IMR-90 (cell line): Measurements from ENCODE around the gene PPP2R1B. TPM values are rescaled to one million over a fixed set of nuclear protein-coding genes. Genes with fewer than 3 reads are reported as not detected.

Experiments
- ATAC-seq: fragments of 200-7000 bp; cut with Tn5 transposase; 2 replicates; pipeline ENCODE4 v1.9.1; 2020; ENCODE audit warnings: low read depth, mild to moderate bottlenecking, moderate library complexity
- BruUV-seq: library from RNA; stranded (reverse); fragments of 400-500 nt; replicated peaks from 2 replicates; lab custom pipeline; 2021; lab: Mats Ljungman, UMichigan
- CTCF ChIA-PET: fragments of 300-600 bp; formaldehyde crosslinking; extraction: SDS; loops from one replicate; lab custom pipeline; 2021; ENCODE audit warnings: antibody characterized with exemption; lab: Yijun Ruan, JAX
- POLR2A ChIA-PET: fragments of 300-600 bp; sonication (Branson Sonifier 250); formaldehyde crosslinking; loops from one replicate; lab custom pipeline; 2022; ENCODE audit warnings: antibody characterized with exemption; ENCODE audit not compliant: unreplicated experiment; lab: Charles Lee
- DNase-seq: peaks from one replicate; pipeline ENCODE4 v3.0.0; 2013
- H2AFZ ChIP-seq: replicated peaks from 2 replicates; pipeline ENCODE3; 2013; ENCODE audit warnings: low read length, mild to moderate bottlenecking; ENCODE audit not compliant: poor library complexity
- H2AK5ac ChIP-seq: 2 replicates; pipeline ENCODE4 v1.6.1; 2013; ENCODE audit warnings: low read depth, low read length, inconsistent platforms
- H2AK9ac ChIP-seq: replicated peaks from 2 replicates; pipeline ENCODE3; 2013; ENCODE audit warnings: mild to moderate bottlenecking, low read depth, low read length, moderate library complexity; ENCODE audit not compliant: poor library complexity
- H2BK120ac ChIP-seq: 2 replicates; pipeline ENCODE4 v1.6.1; 2013; ENCODE audit warnings: low read depth, low read length, inconsistent platforms
- H2BK15ac ChIP-seq: 3 replicates; pipeline ENCODE4 v1.6.1; 2013; ENCODE audit warnings: low read depth, low read length, inconsistent platforms
- H2BK20ac ChIP-seq: 2 replicates; pipeline ENCODE4 v1.6.1; 2013; ENCODE audit warnings: low read depth, mild to moderate bottlenecking, inconsistent platforms, low read length, moderate library complexity
- H2BK5ac ChIP-seq: 2 replicates; pipeline ENCODE4 v1.6.1; 2013; ENCODE audit warnings: mild to moderate bottlenecking, low read depth, low read length, inconsistent platforms; ENCODE audit not compliant: poor library complexity, severe bottlenecking
- H3K14ac ChIP-seq: replicated peaks from 2 replicates; pipeline ENCODE4 v1.6.1; 2013; ENCODE audit warnings: low read depth, low read length, inconsistent platforms
- H3K18ac ChIP-seq: 2 replicates; pipeline ENCODE4 v1.6.1; 2013; ENCODE audit warnings: low read depth, low read length, control low read depth
- H3K23ac ChIP-seq: 2 replicates; pipeline ENCODE4 v1.6.1; 2013; ENCODE audit warnings: low read depth, low read length, inconsistent platforms
- H3K27ac ChIP-seq: 2 replicates; pipeline ENCODE4 v1.5.1; 2013; ENCODE audit warnings: mild to moderate bottlenecking, control low read depth, low read length; ENCODE audit not compliant: insufficient read depth
- H3K27me3 ChIP-seq: 2 replicates; pipeline ENCODE4 v1.6.1; 2013; ENCODE audit warnings: low read length; ENCODE audit not compliant: control insufficient read depth, insufficient read depth
- H3K36me3 ChIP-seq: 2 replicates; pipeline ENCODE4 v1.6.1; 2013; ENCODE audit warnings: low read length, mixed read lengths; ENCODE audit not compliant: control insufficient read depth, insufficient read depth
- H3K4ac ChIP-seq: 2 replicates; pipeline ENCODE4 v1.6.1; 2013; ENCODE audit warnings: low read depth, low read length, inconsistent platforms
- H3K4me1 ChIP-seq: 2 replicates; pipeline ENCODE4 v1.6.1; 2013; ENCODE audit warnings: low read length, mixed read lengths; ENCODE audit not compliant: control insufficient read depth, insufficient read depth
- H3K4me2 ChIP-seq: 2 replicates; pipeline ENCODE4 v1.6.1; 2013; ENCODE audit warnings: low read depth, mild to moderate bottlenecking, control low read depth, low read length, moderate library complexity
- H3K4me3 ChIP-seq: 2 replicates; pipeline ENCODE4 v1.5.1; 2013; ENCODE audit warnings: low read depth, mild to moderate bottlenecking, control low read depth, low read length, moderate library complexity; ENCODE audit not compliant: insufficient read depth
- H3K56ac ChIP-seq: 2 replicates; pipeline ENCODE4 v1.6.1; 2013; ENCODE audit warnings: low read length, inconsistent platforms; ENCODE audit not compliant: insufficient read depth; ENCODE audit errors: extremely low read depth
- H3K79me1 ChIP-seq, 2 experiments: 2 replicates each; pipeline ENCODE4 v1.6.1; 2013; ENCODE audit warnings: low read length in 2 of 2, inconsistent platforms in 1 of 2, low read depth in 1 of 2
- H3K9ac ChIP-seq: 2 replicates; pipeline ENCODE4 v1.6.1; 2013; ENCODE audit warnings: low read depth, low read length, control low read depth
- H3K9me1 ChIP-seq: 2 replicates; pipeline ENCODE4 v1.6.1; 2013; ENCODE audit warnings: low read length, inconsistent platforms; ENCODE audit not compliant: insufficient read depth
- H3K9me3 ChIP-seq: 2 replicates; pipeline ENCODE4 v1.6.1; 2013; ENCODE audit warnings: low read length; ENCODE audit not compliant: control insufficient read depth, insufficient read depth
- H4K20me1 ChIP-seq: 2 replicates; pipeline ENCODE4 v1.6.1; 2013; ENCODE audit warnings: low read length, inconsistent platforms; ENCODE audit not compliant: insufficient read depth
- H4K5ac ChIP-seq: 2 replicates; pipeline ENCODE4 v1.6.1; 2013; ENCODE audit warnings: mild to moderate bottlenecking, low read depth, low read length, control low read depth
- H4K8ac ChIP-seq, 2 experiments: 2 replicates each; pipeline ENCODE4 v1.6.1; 2013; ENCODE audit warnings: low read depth in 2 of 2, low read length in 2 of 2, control low read depth in 1 of 2, inconsistent platforms in 1 of 2
- H4K91ac ChIP-seq: 2 replicates; pipeline ENCODE4 v1.6.1; 2013; ENCODE audit warnings: low read depth, low read length, inconsistent platforms; ENCODE audit not compliant: insufficient read depth
- BHLHE40 ChIP-seq: fragments of 150-350 bp; IDR thresholded peaks from 2 replicates; pipeline ENCODE4 v1.6.1; 2016; ENCODE audit warnings: mild to moderate bottlenecking, low read depth, low read length
- CHD1 ChIP-seq: IDR thresholded peaks from 2 replicates; pipeline ENCODE4 v1.6.1; 2012; ENCODE audit warnings: low read depth, low read length, improper control_type of control experiment
- FOS ChIP-seq: fragments of 150-350 bp; IDR thresholded peaks from 2 replicates; pipeline ENCODE4 v1.6.1; 2016; ENCODE audit warnings: low read depth, low read length
- MAFK ChIP-seq: IDR thresholded peaks from 2 replicates; pipeline ENCODE4 v1.6.1; 2012; ENCODE audit warnings: low read depth, low read length, improper control_type of control experiment
- MAZ ChIP-seq: IDR thresholded peaks from 2 replicates; pipeline ENCODE4 v1.6.1; 2012; ENCODE audit warnings: low read depth, mild to moderate bottlenecking, low read length, improper control_type of control experiment, moderate library complexity, borderline replicate concordance
- NFE2L2 ChIP-seq: fragments of 150-350 bp; IDR thresholded peaks from 2 replicates; pipeline ENCODE4 v1.6.1; 2016; ENCODE audit warnings: low read depth, mild to moderate bottlenecking, low read length
- RAD21 ChIP-seq: IDR thresholded peaks from 2 replicates; pipeline ENCODE4 v1.6.1; 2012; ENCODE audit warnings: low read length, improper control_type of control experiment
- RCOR1 ChIP-seq: IDR thresholded peaks from 2 replicates; pipeline ENCODE4 v1.6.1; 2012; ENCODE audit warnings: mild to moderate bottlenecking, low read length, improper control_type of control experiment; ENCODE audit not compliant: insufficient replicate concordance
- SMC3 ChIP-seq: fragments of 150-350 bp; IDR thresholded peaks from 2 replicates; pipeline ENCODE4 v1.6.1; 2016; ENCODE audit warnings: low read depth, mild to moderate bottlenecking, antibody characterized with exemption, low read length, moderate library complexity
- WGBS, 2 experiments: methylation state at CpG; one replicate each; pipeline versions ENCODE4 v1.1.5 to v1.1.7; 2013; ENCODE audit warnings: missing lambda C conversion rate in 2 of 2; ENCODE audit not compliant: insufficient read length in 1 of 2; ENCODE audit errors: extremely low coverage in 2 of 2; 5-methylcytosine and 5-hydroxymethylcytosine counted together
- dilution Hi-C: fragments of 300-500 bp; cut with HindIII; formaldehyde crosslinking; loops from one replicate; pipeline ENCODE4 v1.14.3; 2018; ENCODE audit warnings: low sequenced_read_pairs; ENCODE audit not compliant: unreplicated experiment
- in situ Hi-C: fragments of 300-500 bp; cut with MboI; formaldehyde crosslinking; loops from 3 replicates; pipeline ENCODE4 v1.14.3; 2019; ENCODE audit warnings: low sequenced_read_pairs, inconsistent platforms, mixed read lengths
- intact Hi-C: fragments of 100-400 bp; cut with micrococcal nuclease; formaldehyde crosslinking; loops from 2 replicates; pipeline ENCODE4 v1.10.0; 2022
- polyA plus RNA-seq, 3 experiments: library from polyadenylated mRNA; depleted of rRNA; stranded (reverse); fragments of >200 nt; gene quantifications; 2 replicates each; pipeline ENCODE4 v1.2.3, GENCODE V29; 2012; ENCODE audit warnings: low replicate concordance in 1 of 3
- total RNA-seq: library from RNA; depleted of rRNA; stranded (reverse); fragments of >200 nt; gene quantifications from 2 replicates; pipeline ENCODE4 v1.2.3, GENCODE V29; 2012

Gene PPP2R1B
- total and polyA plus RNA-seq, 2 of the 4 experiments (the other 2 are of a cell fraction) = 23.0 to 62.9 TPM

GRCh38 chr11:111814106-111814505 is 47.9 kb upstream of the PPP2R1B start:
- Histone ChIP-seq H3K14ac (no peak overlapping the region), H2BK5ac (peak overlapping the region; percentile 93), H3K9ac (no peak overlapping the region), H3K27me3 (no peaks in the 10 kb centered on the region), H2AK5ac (no peak overlapping the region), H2AFZ (no peak overlapping the region), H4K91ac (no peak overlapping the region), H2BK15ac (no peak overlapping the region), H3K9me1 (peaks cover 6% of the 10 kb centered on the region; the same call in 1 of the 2 replicates), H3K4me3 (no peak overlapping the region), H3K4me1 (peaks cover 8% of the 10 kb centered on the region), H2AK9ac (no peak overlapping the region), H4K8ac (0 out of 4 replicates have a peak overlapping the region, but pooled peaks of 1 of the 2 experiments have one; percentile 30), H3K79me1 (peaks cover 3 to 6% of the 10 kb centered on the region in 2 experiments; a peak in 1 of 4 replicates), H3K18ac (peak overlapping the region; percentile 74; the same call in 1 of the 2 replicates), H3K23ac (no peak overlapping the region; the same call in 1 of the 2 replicates), H3K9me3 (no peaks in the 10 kb centered on the region), H3K4ac (no peak overlapping the region), H3K56ac (no peak overlapping the region), H4K20me1 (no peaks in the 10 kb centered on the region), H2BK20ac (peak overlapping the region; percentile 52; the same call in 1 of the 2 replicates), H4K5ac (peak overlapping the region; percentile 86; the same call in 1 of the 2 replicates), H3K4me2 (peak overlapping the region; percentile 60), H3K27ac (peak overlapping the region; percentile 40; the same call in 1 of the 2 replicates), H2BK120ac (no peak overlapping the region), H3K36me3 (0 out of 2 replicates have a peak, but pooled peaks cover 2% of the 10 kb centered on the region)
- intact Hi-C loops (no loop called here), in situ Hi-C loops (no loop called here), dilution Hi-C loops (no loop called here)
- TF ChIP-seq FOS (no peak), BHLHE40 (no peak), CHD1 (no peak), MAFK (no peak), RAD21 (no peak), NFE2L2 (no peak), SMC3 (no peak), RCOR1 (no peak), MAZ (no peak)
- BruUV-seq = TSS peak; percentile 76
- no peak for ATAC-seq
- no CpG with 5 or more reads among the region's 1 CpG for WGBS, 2 experiments
- ChIA-PET CTCF (no interaction called here), POLR2A (no interaction called here)
- no peak for DNase-seq
